ENCODE results near the gene SPTBN1. TPM values are rescaled to one million over a fixed set of nuclear protein-coding genes. Genes with fewer than 3 reads are reported as not detected.

Gene SPTBN1
- total RNA-seq, 1 experiment from 2014 or later = 146 TPM

DNA sequence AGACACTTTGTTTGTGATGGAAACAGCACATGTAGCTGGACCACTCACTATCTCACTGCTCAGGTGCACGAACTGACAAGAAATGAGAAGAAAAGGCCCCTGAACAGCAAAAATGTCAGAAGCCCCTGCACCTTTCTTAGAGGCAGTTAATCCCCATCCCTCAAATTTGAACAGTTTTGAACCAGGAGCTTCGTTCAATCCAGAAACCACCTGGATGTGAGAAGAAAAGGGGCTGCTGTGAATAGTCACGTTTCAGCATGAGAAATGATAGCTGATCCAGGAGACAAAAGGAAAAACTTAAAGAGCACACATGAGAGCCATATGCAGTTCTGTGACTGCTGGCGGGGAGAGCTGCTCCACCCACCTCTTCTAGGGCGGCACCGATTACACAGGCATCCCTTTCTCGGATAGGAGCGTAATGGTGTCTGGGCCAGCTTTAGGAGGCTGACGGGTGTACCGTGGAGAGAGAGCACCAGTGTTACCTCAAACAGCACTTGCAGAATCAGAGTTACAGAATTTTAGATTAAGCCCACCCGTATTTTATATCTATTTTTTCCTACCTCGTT, 150.3 kb downstream of the SPTBN1 start:
- Histone ChIP-seq H3K27me3 (replicated peaks; ENCODE audit: insufficient read depth, low read depth, low read length, poor library complexity) (no peaks in the 10 kb centered on the region), H3K4me1 (ENCODE audit: insufficient read depth, low read length, poor library complexity, severe bottlenecking) (peaks cover 28% of the 10 kb centered on the region), H3K27ac (ENCODE audit: low read depth, low read length, poor library complexity, severe bottlenecking) (no peak overlapping the region), H3K4me3 (ENCODE audit: low read depth, low read length, poor library complexity, severe bottlenecking) (no peak overlapping the region), H3K36me3 (ENCODE audit: insufficient read depth, low read length, poor library complexity, severe bottlenecking) (no peaks in the 10 kb centered on the region), H3K9me3 (ENCODE audit: low read depth, low read length, poor library complexity, severe bottlenecking) (no peaks in the 10 kb centered on the region)
- no peak for DNase-seq (ENCODE audit: low spot score)
- no TSS peak for BruUV-seq (replicated peaks)
- TF ChIP-seq EZH2 (IDR thresholded peaks at IDR 0.05; ENCODE audit: borderline replicate concordance, low read depth, low read length, poor library complexity, severe bottlenecking) = no peak
- TF ChIP-seq, protein P1, sequence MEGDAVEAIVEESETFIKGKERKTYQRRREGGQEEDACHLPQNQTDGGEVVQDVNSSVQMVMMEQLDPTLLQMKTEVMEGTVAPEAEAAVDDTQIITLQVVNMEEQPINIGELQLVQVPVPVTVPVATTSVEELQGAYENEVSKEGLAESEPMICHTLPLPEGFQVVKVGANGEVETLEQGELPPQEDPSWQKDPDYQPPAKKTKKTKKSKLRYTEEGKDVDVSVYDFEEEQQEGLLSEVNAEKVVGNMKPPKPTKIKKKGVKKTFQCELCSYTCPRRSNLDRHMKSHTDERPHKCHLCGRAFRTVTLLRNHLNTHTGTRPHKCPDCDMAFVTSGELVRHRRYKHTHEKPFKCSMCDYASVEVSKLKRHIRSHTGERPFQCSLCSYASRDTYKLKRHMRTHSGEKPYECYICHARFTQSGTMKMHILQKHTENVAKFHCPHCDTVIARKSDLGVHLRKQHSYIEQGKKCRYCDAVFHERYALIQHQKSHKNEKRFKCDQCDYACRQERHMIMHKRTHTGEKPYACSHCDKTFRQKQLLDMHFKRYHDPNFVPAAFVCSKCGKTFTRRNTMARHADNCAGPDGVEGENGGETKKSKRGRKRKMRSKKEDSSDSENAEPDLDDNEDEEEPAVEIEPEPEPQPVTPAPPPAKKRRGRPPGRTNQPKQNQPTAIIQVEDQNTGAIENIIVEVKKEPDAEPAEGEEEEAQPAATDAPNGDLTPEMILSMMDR (conservative IDR thresholded peaks at IDR 0.05; ENCODE audit: low read depth, low read length) = no peak
- CTCF ChIA-PET = no interaction called here
- POLR2A ChIA-PET (ENCODE audit: low non-redundant PET) = no interaction called here
- intact Hi-C loops (cut with micrococcal nuclease; ENCODE audit: unreplicated experiment) = no loop called here

DNA sequence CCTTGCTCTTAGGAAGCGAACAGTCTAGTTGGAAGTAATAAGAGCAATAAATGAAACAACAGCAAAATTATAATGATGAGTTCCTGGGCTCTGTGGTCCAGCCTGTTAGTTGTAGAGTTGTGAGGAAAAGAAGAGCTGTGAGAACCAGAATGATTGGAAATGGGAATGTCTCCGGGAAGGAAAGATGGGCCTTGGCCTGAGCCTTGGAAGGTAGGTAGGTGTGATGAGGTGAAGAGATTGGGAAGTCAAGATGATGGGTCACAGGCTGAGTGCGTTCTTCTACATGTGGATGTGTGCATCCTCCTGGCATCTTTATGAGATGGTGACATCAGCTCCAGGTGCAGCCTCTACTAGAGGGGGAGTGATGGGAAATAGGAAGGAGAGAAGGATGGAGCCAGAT, 152.1 kb downstream of the SPTBN1 start:
- Histone ChIP-seq H3K27ac (ENCODE audit: low read depth, low read length, poor library complexity, severe bottlenecking) (no peak overlapping the region), H3K36me3 (ENCODE audit: insufficient read depth, low read length, poor library complexity, severe bottlenecking) (no peaks in the 10 kb centered on the region), H3K27me3 (replicated peaks; ENCODE audit: insufficient read depth, low read depth, low read length, poor library complexity) (no peaks in the 10 kb centered on the region), H3K9me3 (ENCODE audit: low read depth, low read length, poor library complexity, severe bottlenecking) (no peaks in the 10 kb centered on the region), H3K4me3 (ENCODE audit: low read depth, low read length, poor library complexity, severe bottlenecking) (no peak overlapping the region), H3K4me1 (ENCODE audit: insufficient read depth, low read length, poor library complexity, severe bottlenecking) (peaks cover 31% of the 10 kb centered on the region)
- ChIA-PET CTCF (no interaction called here), POLR2A (ENCODE audit: low non-redundant PET) (no interaction called here)
- no peak for DNase-seq (ENCODE audit: low spot score)
- intact Hi-C loops (cut with micrococcal nuclease; ENCODE audit: unreplicated experiment) = no loop called here
- BruUV-seq (replicated peaks) = no TSS peak
- no peak for TF ChIP-seq EZH2 (IDR thresholded peaks at IDR 0.05; ENCODE audit: borderline replicate concordance, low read depth, low read length, poor library complexity, severe bottlenecking)
- TF ChIP-seq, protein P1 (conservative IDR thresholded peaks at IDR 0.05; ENCODE audit: low read depth, low read length) = no peak

DNA sequence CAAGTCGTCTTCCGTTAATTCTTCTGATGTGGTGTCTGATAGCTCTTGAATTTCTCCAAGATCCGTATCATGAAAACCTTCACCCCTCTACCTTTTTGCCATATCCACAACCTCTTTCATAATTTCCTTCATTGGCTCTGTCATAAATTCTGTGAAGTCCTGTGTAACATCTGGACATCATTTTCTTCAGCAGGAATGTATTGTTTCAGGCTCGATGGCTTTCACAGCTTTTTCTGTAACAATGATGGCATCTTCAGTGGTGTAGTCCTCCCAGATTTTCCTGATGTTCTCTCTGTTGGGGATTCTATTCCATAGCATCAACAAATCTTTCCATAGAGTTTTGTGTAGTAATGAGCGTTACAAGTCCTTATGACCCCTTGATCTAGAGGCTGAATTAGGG, 153.1 kb downstream of the SPTBN1 start:
- Histone ChIP-seq H3K9me3 (ENCODE audit: low read depth, low read length, poor library complexity, severe bottlenecking) (no peaks in the 10 kb centered on the region), H3K4me3 (ENCODE audit: low read depth, low read length, poor library complexity, severe bottlenecking) (no peak overlapping the region), H3K36me3 (ENCODE audit: insufficient read depth, low read length, poor library complexity, severe bottlenecking) (no peaks in the 10 kb centered on the region), H3K27me3 (replicated peaks; ENCODE audit: insufficient read depth, low read depth, low read length, poor library complexity) (no peaks in the 10 kb centered on the region), H3K27ac (ENCODE audit: low read depth, low read length, poor library complexity, severe bottlenecking) (no peak overlapping the region), H3K4me1 (ENCODE audit: insufficient read depth, low read length, poor library complexity, severe bottlenecking) (peaks cover 31% of the 10 kb centered on the region)
- intact Hi-C loops (cut with micrococcal nuclease; ENCODE audit: unreplicated experiment) = no loop called here
- BruUV-seq (replicated peaks) = no TSS peak
- TF ChIP-seq EZH2 (IDR thresholded peaks at IDR 0.05; ENCODE audit: borderline replicate concordance, low read depth, low read length, poor library complexity, severe bottlenecking) = no peak
- TF ChIP-seq, protein P1 (conservative IDR thresholded peaks at IDR 0.05; ENCODE audit: low read depth, low read length) = no peak
- ChIA-PET POLR2A (ENCODE audit: low non-redundant PET) (no interaction called here), CTCF (no interaction called here)
- no peak for DNase-seq (ENCODE audit: low spot score)

Data from A673 (cell line).